ENCODE measurements around the gene CCSER1. TPM values are rescaled to one million over a fixed set of nuclear protein-coding genes. Genes with fewer than 3 reads are reported as not detected.

CCSER1 gene
- total and polyA plus RNA-seq, 2 of the 8 experiments (the other 6 are each of a cell fraction or from before 2014, with no cell fraction given), result 0.26 to 0.84 TPM

GRCh38 chr4:90753068-90753467 is 625.9 kb downstream of the CCSER1 start (continued):
- TF ChIP-seq SP4 (IDR thresholded peaks at IDR 0.05; ENCODE audit: low read length) (no peak), HDAC6 (IDR thresholded peaks at IDR 0.05; ENCODE audit: low read depth, low read length) (no peak), BACH1 (IDR thresholded peaks at IDR 0.05; ENCODE audit: low read length) (no peak)
